Measurements from ENCODE around the gene SLC12A7. TPM values are rescaled to one million over a fixed set of nuclear protein-coding genes. Genes with fewer than 3 reads are reported as not detected.

The SLC12A7 gene
- total RNA-seq, 2 donors from 2014 or later = 58.9 to 61.6 TPM

DNA sequence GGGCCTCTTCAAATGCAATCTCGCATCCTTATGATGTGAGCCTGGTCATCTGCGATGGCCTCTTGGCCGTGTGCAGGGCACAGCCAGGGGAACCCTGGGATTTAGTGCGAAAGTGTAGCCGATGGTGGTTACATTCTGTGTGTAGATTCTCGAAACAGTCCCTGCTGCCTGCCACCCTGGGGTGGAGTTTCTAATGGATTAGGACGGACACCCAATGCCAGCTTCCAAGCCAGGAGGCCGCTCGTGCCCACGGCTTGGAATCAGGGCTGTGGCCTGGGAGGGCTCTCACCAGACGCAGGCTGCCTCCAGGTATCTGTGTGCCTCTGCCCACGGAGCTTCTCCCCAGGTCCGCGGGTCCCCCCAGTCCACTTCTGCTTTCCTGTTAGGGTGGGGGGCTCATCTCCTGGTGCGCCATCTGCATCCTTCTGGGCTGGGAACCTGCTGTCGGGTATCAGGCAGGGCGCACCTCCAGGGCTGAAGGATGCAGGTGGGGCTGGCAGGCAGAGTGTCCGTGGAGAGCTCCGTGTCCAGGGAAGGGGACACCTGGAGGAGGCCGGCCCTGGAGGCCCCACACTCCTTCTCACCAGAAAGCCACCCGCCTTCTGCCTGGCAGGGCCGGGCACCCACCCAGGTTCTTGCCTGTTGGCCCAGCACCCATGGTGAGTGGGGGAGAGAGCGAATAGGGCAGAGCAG is 3.4 kb upstream of the SLC12A7 start:
- no peaks in the 10 kb centered on the region for H3K9me3 Mint-ChIP-seq
- Histone ChIP-seq H3K9ac (ENCODE audit: extremely low read depth, low read length, poor library complexity, severe bottlenecking) (no peak overlapping the region), H3K4me1 (ENCODE audit: control insufficient read depth, insufficient read depth, low read length) (peaks cover 5% of the 10 kb centered on the region), H3K9me3 (ENCODE audit: control insufficient read depth, low read length) (no peaks in the 10 kb centered on the region), H3K36me3 (ENCODE audit: control insufficient read depth, insufficient read depth, low read length) (no peaks in the 10 kb centered on the region), H3K27me3 (ENCODE audit: control insufficient read depth, insufficient read depth, low read length, poor library complexity, severe bottlenecking) (no peaks in the 10 kb centered on the region), H3K27ac (ENCODE audit: low read depth, low read length) (no peak overlapping the region), H3K4me3 (ENCODE audit: low read length) (no peak overlapping the region)
- WGBS, 2 experiments (ENCODE audit: insufficient coverage in 1 of 2, insufficient read length in 1 of 2) = 89 to 93% methylated on average over 12 to 23 of the region's 23 CpGs
- no peak overlapping the region for H3K27ac Mint-ChIP-seq
- H3K36me3 Mint-ChIP-seq (ENCODE audit: low read depth) = no peaks in the 10 kb centered on the region
- H3K4me3 Mint-ChIP-seq = no peak overlapping the region
- H3K27me3 Mint-ChIP-seq (ENCODE audit: insufficient read depth) = no peaks in the 10 kb centered on the region
- peaks cover 4% of the 10 kb centered on the region for H3K4me1 Mint-ChIP-seq
- DNase-seq = no peak
- TF ChIP-seq, protein P1, sequence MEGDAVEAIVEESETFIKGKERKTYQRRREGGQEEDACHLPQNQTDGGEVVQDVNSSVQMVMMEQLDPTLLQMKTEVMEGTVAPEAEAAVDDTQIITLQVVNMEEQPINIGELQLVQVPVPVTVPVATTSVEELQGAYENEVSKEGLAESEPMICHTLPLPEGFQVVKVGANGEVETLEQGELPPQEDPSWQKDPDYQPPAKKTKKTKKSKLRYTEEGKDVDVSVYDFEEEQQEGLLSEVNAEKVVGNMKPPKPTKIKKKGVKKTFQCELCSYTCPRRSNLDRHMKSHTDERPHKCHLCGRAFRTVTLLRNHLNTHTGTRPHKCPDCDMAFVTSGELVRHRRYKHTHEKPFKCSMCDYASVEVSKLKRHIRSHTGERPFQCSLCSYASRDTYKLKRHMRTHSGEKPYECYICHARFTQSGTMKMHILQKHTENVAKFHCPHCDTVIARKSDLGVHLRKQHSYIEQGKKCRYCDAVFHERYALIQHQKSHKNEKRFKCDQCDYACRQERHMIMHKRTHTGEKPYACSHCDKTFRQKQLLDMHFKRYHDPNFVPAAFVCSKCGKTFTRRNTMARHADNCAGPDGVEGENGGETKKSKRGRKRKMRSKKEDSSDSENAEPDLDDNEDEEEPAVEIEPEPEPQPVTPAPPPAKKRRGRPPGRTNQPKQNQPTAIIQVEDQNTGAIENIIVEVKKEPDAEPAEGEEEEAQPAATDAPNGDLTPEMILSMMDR (conservative IDR thresholded peaks at IDR 0.05) = no peak

DNA sequence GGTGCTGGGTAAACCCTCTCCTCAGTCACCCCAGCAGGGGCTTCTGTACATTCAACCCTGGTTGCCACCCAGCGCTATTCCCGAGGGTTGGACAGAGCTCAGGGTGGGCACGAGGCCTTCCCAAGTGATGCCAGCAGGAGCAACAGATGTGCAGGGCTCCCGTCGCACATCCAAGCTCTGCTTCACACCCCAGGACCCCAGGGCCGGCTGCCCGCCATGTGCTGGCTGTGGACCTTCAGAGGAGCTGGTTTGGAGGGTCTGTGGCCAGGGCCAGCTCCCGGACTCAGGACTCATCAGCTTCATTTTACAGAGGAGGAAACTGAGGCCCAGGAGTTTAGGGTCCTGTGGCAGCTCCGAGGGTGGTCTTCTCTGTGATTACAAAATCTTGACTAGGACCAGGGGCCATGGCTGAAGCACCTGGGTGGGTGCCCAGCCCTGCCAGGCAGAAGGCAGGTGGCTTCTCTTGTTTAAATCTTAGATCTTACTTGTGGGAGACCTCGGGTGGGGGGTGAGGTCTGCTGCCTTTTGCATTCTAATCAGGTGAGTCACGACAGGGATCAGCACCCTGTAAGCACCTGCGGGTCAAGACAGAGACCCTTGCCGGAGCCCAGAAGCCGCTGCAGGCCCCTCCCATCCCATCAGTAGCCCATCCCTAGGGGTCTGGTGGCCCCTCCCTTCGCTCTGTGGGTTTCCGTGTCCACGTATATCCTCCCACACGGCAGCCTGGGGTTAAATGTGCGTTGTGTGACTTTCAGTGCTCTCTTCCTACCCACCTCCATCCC is 2.1 kb upstream of the SLC12A7 start:
- no peak for DNase-seq
- no peaks in the 10 kb centered on the region for H3K9me3 Mint-ChIP-seq
- no peaks in the 10 kb centered on the region for H3K27me3 Mint-ChIP-seq (ENCODE audit: insufficient read depth)

DNA sequence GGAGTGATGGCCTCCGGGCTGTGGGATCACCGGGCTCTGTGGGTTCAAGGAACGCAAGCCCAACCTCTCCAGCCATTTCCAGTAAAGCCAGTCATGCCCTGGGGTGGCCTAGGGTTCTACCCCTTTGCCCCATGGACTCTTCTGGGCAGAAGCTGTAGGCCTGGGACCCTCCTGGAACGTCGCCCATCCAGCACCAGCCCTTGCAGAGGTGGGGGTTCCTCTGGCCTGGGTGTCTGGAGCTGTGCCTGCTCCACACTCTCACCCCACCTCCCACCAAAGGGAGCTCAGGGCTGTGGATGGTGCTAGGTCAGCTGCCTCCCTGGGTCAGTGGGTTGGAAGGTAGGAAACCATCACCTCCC is 1.4 kb upstream of the SLC12A7 start:
- no peak overlapping the region for H3K9ac ChIP-seq (ENCODE audit: extremely low read depth, low read length, poor library complexity, severe bottlenecking)
- H3K9me3 ChIP-seq (ENCODE audit: control insufficient read depth, low read length) = no peaks in the 10 kb centered on the region
- H3K4me1 ChIP-seq (ENCODE audit: control insufficient read depth, insufficient read depth, low read length) = peaks cover 5% of the 10 kb centered on the region
- Mint-ChIP-seq H3K9me3 (no peaks in the 10 kb centered on the region), H3K27ac (no peak overlapping the region), H3K4me1 (peaks cover 9% of the 10 kb centered on the region), H3K4me3 (peak overlapping the region; percentile 72), H3K27me3 (ENCODE audit: insufficient read depth) (no peaks in the 10 kb centered on the region), H3K36me3 (ENCODE audit: low read depth) (no peaks in the 10 kb centered on the region)
- H3K4me3 ChIP-seq (ENCODE audit: low read length) = no peak overlapping the region
- WGBS, 2 experiments (ENCODE audit: insufficient coverage in 1 of 2, insufficient read length in 1 of 2) = 85 to 87% methylated on average over 3 to 5 of the region's 5 CpGs
- no peak for DNase-seq
- H3K27ac ChIP-seq (ENCODE audit: low read depth, low read length) = no peak overlapping the region
- H3K36me3 ChIP-seq (ENCODE audit: control insufficient read depth, insufficient read depth, low read length) = no peaks in the 10 kb centered on the region
- H3K27me3 ChIP-seq (ENCODE audit: control insufficient read depth, insufficient read depth, low read length, poor library complexity, severe bottlenecking) = no peaks in the 10 kb centered on the region
- TF ChIP-seq, protein P1 (conservative IDR thresholded peaks at IDR 0.05) = no peak

More for the DNA sequence above, 2.1 kb upstream of the SLC12A7 start:
- no peaks in the 10 kb centered on the region for H3K9me3 ChIP-seq (ENCODE audit: control insufficient read depth, low read length)
- H3K9ac ChIP-seq (ENCODE audit: extremely low read depth, low read length, poor library complexity, severe bottlenecking) = no peak overlapping the region
- no peaks in the 10 kb centered on the region for H3K36me3 ChIP-seq (ENCODE audit: control insufficient read depth, insufficient read depth, low read length)
- no peaks in the 10 kb centered on the region for H3K27me3 ChIP-seq (ENCODE audit: control insufficient read depth, insufficient read depth, low read length, poor library complexity, severe bottlenecking)
- Mint-ChIP-seq H3K4me1 (peaks cover 6% of the 10 kb centered on the region), H3K4me3 (peak overlapping the region; percentile 72), H3K27ac (no peak overlapping the region), H3K36me3 (ENCODE audit: low read depth) (no peaks in the 10 kb centered on the region)
- H3K27ac ChIP-seq (ENCODE audit: low read depth, low read length) = no peak overlapping the region
- no peak overlapping the region for H3K4me3 ChIP-seq (ENCODE audit: low read length)
- WGBS, 2 experiments (ENCODE audit: insufficient coverage in 1 of 2, insufficient read length in 1 of 2) = 81 to 89% methylated on average over 14 to 19 of the region's 19 CpGs
- H3K4me1 ChIP-seq (ENCODE audit: control insufficient read depth, insufficient read depth, low read length) = peaks cover 5% of the 10 kb centered on the region
- TF ChIP-seq, protein P1 (conservative IDR thresholded peaks at IDR 0.05) = no peak

Data from endodermal cell (in vitro differentiated cells).